Measurements from ENCODE around the gene OR4D1. TPM values are rescaled to one million over a fixed set of nuclear protein-coding genes. Genes with fewer than 3 reads are reported as not detected.
"Not testable (repeated sequence)": the region's sequence is repeated elsewhere in the genome, so short reads cannot be mapped to it uniquely, and the experiment has no call there.

The OR4D1 gene
- total and polyA plus RNA-seq, 2 donors (not counting 1 experiment from before 2014, with no cell fraction given) = not detected

DNA sequence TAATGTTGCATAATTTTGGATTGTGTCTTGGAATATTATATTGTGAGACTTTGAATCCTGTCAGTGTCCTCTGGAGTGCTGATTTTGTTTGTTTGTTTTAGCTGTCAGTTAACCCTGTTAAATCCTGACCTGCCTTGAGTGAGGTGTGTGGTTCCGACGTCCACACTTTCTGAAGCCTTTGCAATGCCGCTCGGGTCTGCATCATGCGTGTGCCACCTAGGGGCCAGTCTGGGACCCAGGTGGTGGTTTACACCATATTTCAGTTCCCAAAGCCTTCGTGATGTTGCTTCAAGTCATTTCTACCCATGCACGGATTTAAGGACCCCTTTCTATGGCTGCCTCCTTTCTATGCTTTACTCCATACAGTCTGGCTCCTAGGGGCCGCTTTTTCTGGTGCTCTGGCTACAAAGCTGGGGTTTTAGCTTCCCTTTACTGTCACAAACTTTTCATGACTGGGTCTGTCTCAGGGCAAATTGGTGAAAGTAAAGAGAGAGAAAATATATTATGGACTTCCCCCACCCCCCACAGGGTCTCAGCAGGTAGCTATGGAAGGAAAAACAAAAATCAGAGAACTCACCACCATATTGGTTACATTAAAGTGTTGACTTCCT, 11.4 kb upstream of the OR4D1 start:
- no peak overlapping the region for H2AFZ ChIP-seq (ENCODE audit: low read length)
- no peaks in the 10 kb centered on the region for H3K4me1 ChIP-seq (ENCODE audit: control insufficient read depth, extremely low read depth, insufficient read depth, low read length)
- no peak overlapping the region for H3K27ac ChIP-seq (ENCODE audit: insufficient read depth, low read length)
- H3K79me2 ChIP-seq (ENCODE audit: control insufficient read depth, insufficient read depth, low read length) = no peaks in the 10 kb centered on the region
- H3K27me3 ChIP-seq (ENCODE audit: control insufficient read depth, insufficient read depth, low read length) = no peaks in the 10 kb centered on the region
- no peak overlapping the region for H3K4me3 ChIP-seq (replicated peaks in 1 of 4; ENCODE audit: control extremely low read depth in 1 of 4, insufficient read depth in 1 of 4, low read depth in 3 of 4, low read length in 4 of 4)
- no peak overlapping the region for H3K9ac ChIP-seq (ENCODE audit: insufficient read depth, low read length)
- no peaks in the 10 kb centered on the region for H3K36me3 ChIP-seq (ENCODE audit: control insufficient read depth, insufficient read depth, low read length)
- H3K4me2 ChIP-seq (ENCODE audit: extremely low read depth, insufficient read depth, low read length) = no peak overlapping the region
- H3K9me3 ChIP-seq (ENCODE audit: control insufficient read depth, insufficient read depth, low read depth, low read length) = no peaks in the 10 kb centered on the region
- H4K20me1 ChIP-seq (ENCODE audit: control insufficient read depth, extremely low read depth, insufficient read depth, low read length) = no peaks in the 10 kb centered on the region
- TF ChIP-seq, protein P1, sequence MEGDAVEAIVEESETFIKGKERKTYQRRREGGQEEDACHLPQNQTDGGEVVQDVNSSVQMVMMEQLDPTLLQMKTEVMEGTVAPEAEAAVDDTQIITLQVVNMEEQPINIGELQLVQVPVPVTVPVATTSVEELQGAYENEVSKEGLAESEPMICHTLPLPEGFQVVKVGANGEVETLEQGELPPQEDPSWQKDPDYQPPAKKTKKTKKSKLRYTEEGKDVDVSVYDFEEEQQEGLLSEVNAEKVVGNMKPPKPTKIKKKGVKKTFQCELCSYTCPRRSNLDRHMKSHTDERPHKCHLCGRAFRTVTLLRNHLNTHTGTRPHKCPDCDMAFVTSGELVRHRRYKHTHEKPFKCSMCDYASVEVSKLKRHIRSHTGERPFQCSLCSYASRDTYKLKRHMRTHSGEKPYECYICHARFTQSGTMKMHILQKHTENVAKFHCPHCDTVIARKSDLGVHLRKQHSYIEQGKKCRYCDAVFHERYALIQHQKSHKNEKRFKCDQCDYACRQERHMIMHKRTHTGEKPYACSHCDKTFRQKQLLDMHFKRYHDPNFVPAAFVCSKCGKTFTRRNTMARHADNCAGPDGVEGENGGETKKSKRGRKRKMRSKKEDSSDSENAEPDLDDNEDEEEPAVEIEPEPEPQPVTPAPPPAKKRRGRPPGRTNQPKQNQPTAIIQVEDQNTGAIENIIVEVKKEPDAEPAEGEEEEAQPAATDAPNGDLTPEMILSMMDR (conservative IDR thresholded peaks at IDR 0.05 in 1 of 2, IDR thresholded peaks at IDR 0.05 in 1 of 2; ENCODE audit: low read depth in 1 of 2, low read length in 2 of 2) = peak; percentile 13 to 44
- TF ChIP-seq EZH2 (IDR thresholded peaks at IDR 0.05; ENCODE audit: low read length, missing control alignments) = no peak
- DNase-seq (ENCODE audit: low read depth in 2 of 2) = no peak

DNA sequence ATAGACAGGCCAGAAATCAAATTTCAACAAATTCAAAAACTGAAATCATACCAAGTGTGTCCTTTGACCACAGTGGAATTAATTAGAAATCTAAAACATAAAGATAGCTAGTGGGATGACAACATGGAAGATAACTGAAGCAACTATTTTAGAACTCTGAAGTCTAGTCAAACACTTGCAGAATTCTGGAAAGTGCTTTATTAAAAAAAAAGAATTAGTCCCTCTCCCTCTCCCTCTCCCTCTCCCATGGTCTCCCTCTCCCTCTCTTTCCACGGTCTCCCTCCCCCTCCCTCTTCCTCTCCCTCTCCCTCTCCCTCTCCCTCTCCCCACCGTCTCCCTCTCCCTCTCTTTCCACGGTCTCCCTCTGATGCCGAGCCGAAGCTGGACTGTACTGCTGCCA, 6.7 kb upstream of the OR4D1 start:
- Histone ChIP-seq H3K9ac (ENCODE audit: insufficient read depth, low read length) (no peak overlapping the region), H3K4me3 (replicated peaks in 1 of 4; ENCODE audit: control extremely low read depth in 1 of 4, insufficient read depth in 1 of 4, low read depth in 3 of 4, low read length in 4 of 4) (no peak overlapping the region)

DNA sequence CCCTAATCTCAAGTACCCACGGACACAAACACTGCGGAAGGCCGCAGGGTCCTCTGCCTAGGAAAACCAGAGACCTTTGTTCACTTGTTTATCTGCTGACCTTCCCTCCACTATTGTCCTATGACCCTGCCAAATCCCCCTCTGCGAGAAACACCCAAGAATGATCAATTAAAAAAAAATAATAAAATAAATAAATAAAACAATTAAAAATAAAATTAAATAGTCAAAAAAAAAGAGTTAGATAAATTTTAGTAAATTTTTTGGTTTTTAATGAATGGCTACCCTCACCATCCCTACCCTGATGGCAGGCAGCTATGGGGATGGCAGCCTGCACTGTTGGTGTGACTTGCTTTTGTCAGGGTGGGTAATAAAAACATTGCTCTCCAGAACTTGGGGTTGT, 4.8 kb upstream of the OR4D1 start:
- not testable (repeated sequence) for H3K27ac ChIP-seq (ENCODE audit: insufficient read depth, low read length); H3K4me3 ChIP-seq (replicated peaks in 1 of 4; ENCODE audit: control extremely low read depth in 1 of 4, insufficient read depth in 1 of 4, low read depth in 3 of 4, low read length in 4 of 4); H2AFZ ChIP-seq (ENCODE audit: low read length); H3K9me3 ChIP-seq (ENCODE audit: control insufficient read depth, insufficient read depth, low read depth, low read length); H3K9ac ChIP-seq (ENCODE audit: insufficient read depth, low read length); H3K4me2 ChIP-seq (ENCODE audit: extremely low read depth, insufficient read depth, low read length); H3K36me3 ChIP-seq (ENCODE audit: control insufficient read depth, insufficient read depth, low read length); DNase-seq (ENCODE audit: low read depth in 2 of 2); H3K79me2 ChIP-seq (ENCODE audit: control insufficient read depth, insufficient read depth, low read length); H3K27me3 ChIP-seq (ENCODE audit: control insufficient read depth, insufficient read depth, low read length); H3K4me1 ChIP-seq (ENCODE audit: control insufficient read depth, extremely low read depth, insufficient read depth, low read length); H4K20me1 ChIP-seq (ENCODE audit: control insufficient read depth, extremely low read depth, insufficient read depth, low read length)

More for the DNA sequence above, 6.7 kb upstream of the OR4D1 start:
- TF ChIP-seq EZH2 (IDR thresholded peaks at IDR 0.05; ENCODE audit: low read length, missing control alignments) = no peak
- TF ChIP-seq, protein P1 (conservative IDR thresholded peaks at IDR 0.05 in 1 of 2, IDR thresholded peaks at IDR 0.05 in 1 of 2; ENCODE audit: low read depth in 1 of 2, low read length in 2 of 2) = no peak
- Histone ChIP-seq H3K27ac (ENCODE audit: insufficient read depth, low read length) (no peak overlapping the region), H3K79me2 (ENCODE audit: control insufficient read depth, insufficient read depth, low read length) (no peaks in the 10 kb centered on the region), H3K4me1 (ENCODE audit: control insufficient read depth, extremely low read depth, insufficient read depth, low read length) (no peaks in the 10 kb centered on the region), H3K36me3 (ENCODE audit: control insufficient read depth, insufficient read depth, low read length) (no peaks in the 10 kb centered on the region), H2AFZ (ENCODE audit: low read length) (no peak overlapping the region), H4K20me1 (ENCODE audit: control insufficient read depth, extremely low read depth, insufficient read depth, low read length) (no peaks in the 10 kb centered on the region), H3K4me2 (ENCODE audit: extremely low read depth, insufficient read depth, low read length) (no peak overlapping the region), H3K9me3 (ENCODE audit: control insufficient read depth, insufficient read depth, low read depth, low read length) (no peaks in the 10 kb centered on the region), H3K27me3 (ENCODE audit: control insufficient read depth, insufficient read depth, low read length) (no peaks in the 10 kb centered on the region)
- DNase-seq (ENCODE audit: low read depth in 2 of 2) = no peak

All from fibroblast of lung (primary cell).